GM10266 (cell line): ENCODE data around the gene DNAH9.

ENCODE experiments used
- DNase-seq: peaks from one replicate; pipeline ENCODE4 v3.0.0; 2012; ENCODE audit errors: extremely low spot score
- CTCF ChIP-seq: IDR thresholded peaks from 2 replicates; pipeline ENCODE4 v1.5.1; 2012; ENCODE audit warnings: mild to moderate bottlenecking, low read depth; ENCODE audit not compliant: control insufficient read depth, insufficient read depth; ENCODE audit errors: missing control alignments

Gene DNAH9

GRCh38 chr17:11852912-11853311, 254.6 kb downstream of the DNAH9 start:
- no peak for TF ChIP-seq CTCF
- DNase-seq: no peak

- no peak for TF ChIP-seq CTCF
- no peak for DNase-seq
Measured at GRCh38 chr17:11853321-11854151, 255.3 kb downstream of the DNAH9 start.

- no peak for DNase-seq
- no peak for TF ChIP-seq CTCF
Measured at GRCh38 chr17:11855306-11855705, 257.0 kb downstream of the DNAH9 start.

- no peak for TF ChIP-seq CTCF
- no peak for DNase-seq
Measured at GRCh38 chr17:11857006-11857405, 258.7 kb downstream of the DNAH9 start.

- no peak for TF ChIP-seq CTCF
- DNase-seq: no peak
Measured at GRCh38 chr17:11869680-11870394, 271.6 kb downstream of the DNAH9 start.

- TF ChIP-seq CTCF: no peak
- no peak for DNase-seq
Measured at GRCh38 chr17:11871773-11872172, 273.5 kb downstream of the DNAH9 start.

GRCh38 chr17:11874756-11875155, 276.5 kb downstream of the DNAH9 start:
- DNase-seq: no peak
- TF ChIP-seq CTCF: no peak
